OCI-LY1 (cell line): ENCODE data around the gene MYL6.
A peak's percentile ranks its signal among the peaks of the same experiment; 100 is the strongest.

Source experiments
- CTCF ChIP-seq: fragments of 200-600 bp; sonication (generic), shearing (Covaris generic); IDR thresholded peaks from 2 replicates; pipeline ENCODE4 v1.5.1; 2017; ENCODE audit warnings: mild to moderate bottlenecking, antibody characterized with exemption, low read length, moderate library complexity, mixed read lengths
- EZH2 ChIP-seq: fragments of 200-600 bp; sonication (generic), shearing (Covaris generic); IDR thresholded peaks from 2 replicates; pipeline ENCODE4 v1.8.0; 2017; ENCODE audit warnings: borderline replicate concordance, mixed run types, mild to moderate bottlenecking, antibody characterized with exemption, low read length, moderate library complexity, mixed read lengths

GRCh38 chr12:56189099-56189917 lies 31.1 kb downstream of the MYL6 start, which contains the start of gene SMARCC2:
- TF ChIP-seq CTCF (peak; percentile 68), EZH2 (no peak)
